ENCODE results near the gene HCK.
A peak's percentile ranks its signal among the peaks of the same experiment; 100 is the strongest.

Gene HCK

DNA sequence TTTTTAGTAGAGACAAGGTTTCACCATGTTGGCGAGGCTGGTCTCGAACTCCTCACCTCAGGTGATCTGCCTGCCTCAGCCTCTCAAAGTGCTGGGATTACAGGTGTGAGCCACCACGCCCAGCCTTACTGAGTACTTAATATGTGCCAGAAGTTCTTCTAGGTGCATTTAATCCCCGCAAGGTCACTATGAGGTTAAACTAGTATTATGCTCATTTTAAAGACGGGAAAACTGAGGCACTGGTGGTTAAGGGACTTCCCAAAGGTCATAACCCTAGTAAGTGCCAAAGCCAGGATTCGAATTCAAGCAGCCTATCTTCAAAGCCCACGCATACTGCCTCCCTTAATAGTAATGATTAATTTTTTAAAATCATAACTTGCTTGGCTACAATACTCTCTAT, 42.5 kb upstream of the HCK start:
- Histone ChIP-seq H3K36me3 (ENCODE audit: control insufficient read depth in 2 of 2, insufficient read depth in 1 of 2, low read length in 2 of 2) (no peaks in the 10 kb centered on the region), H3K27ac (ENCODE audit: extremely low read depth, low read depth, low read length) (no peak overlapping the region), H3K4me3 (ENCODE audit: low read depth, low read length) (no peak overlapping the region), H3K4me1 (ENCODE audit: control insufficient read depth, insufficient read depth, low read length) (peaks cover 8% of the 10 kb centered on the region), H3K9me3 (ENCODE audit: control insufficient read depth, insufficient read depth, low read depth, low read length) (no peaks in the 10 kb centered on the region)
- ChIA-PET POLR2A (no interaction called here), CTCF (no interaction called here)
- TF ChIP-seq ZNF561 (tag by site-specific recombination; IDR thresholded peaks at IDR 0.05; ENCODE audit: borderline replicate concordance) (no peak), YY2 (tag by site-specific recombination; IDR thresholded peaks at IDR 0.05) (no peak), ZNF529 (tag by site-specific recombination; IDR thresholded peaks at IDR 0.05; ENCODE audit: insufficient replicate concordance) (no peak), KLF9 (tag by site-specific recombination; IDR thresholded peaks at IDR 0.05; ENCODE audit: low read depth) (no peak), ZNF157 (tag by site-specific recombination; IDR thresholded peaks at IDR 0.05) (no peak), ZNF423 (tag by site-specific recombination; IDR thresholded peaks at IDR 0.05) (no peak), ZBTB17 (tag by site-specific recombination; IDR thresholded peaks at IDR 0.05) (no peak), ZNF785 (tag by site-specific recombination; IDR thresholded peaks at IDR 0.05) (no peak)

DNA sequence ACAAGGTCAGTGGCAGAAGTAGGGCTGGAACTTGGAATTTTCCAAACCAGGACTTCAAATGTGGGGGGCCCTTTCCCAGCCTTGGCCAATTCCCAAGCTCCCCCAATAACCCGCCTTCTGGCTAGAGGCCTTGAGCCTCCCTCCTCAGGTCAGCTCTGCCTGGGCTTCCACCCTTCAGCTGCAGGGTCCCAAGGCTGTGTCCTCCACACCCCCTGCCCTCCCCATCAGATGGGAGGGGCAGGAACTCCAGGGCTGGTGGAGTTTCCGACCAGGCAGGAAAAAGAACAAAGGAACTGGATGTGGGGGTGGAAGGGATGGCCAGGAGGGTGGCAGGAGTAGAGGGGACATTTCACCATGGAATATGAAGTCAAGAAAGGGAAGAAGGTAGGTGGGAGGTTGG, 41.9 kb upstream of the HCK start, which contains the start of gene CCM2L:
Gene CCM2L, plus strand, starts transcription at position 338 of the 400 bp plus-strand sequence. Its CDS starts 17 bp downstream, at position 355.
- H3K36me3 ChIP-seq (ENCODE audit: control insufficient read depth in 2 of 2, insufficient read depth in 1 of 2, low read length in 2 of 2): no peaks in the 10 kb centered on the region
- H3K9me3 ChIP-seq (ENCODE audit: control insufficient read depth, insufficient read depth, low read depth, low read length): no peaks in the 10 kb centered on the region
- no peak within 1 kb of the TSS for H3K27ac ChIP-seq (ENCODE audit: extremely low read depth, low read depth, low read length)
- TF ChIP-seq KLF10 (tag by site-specific recombination; IDR thresholded peaks at IDR 0.05): no peak
- TF ChIP-seq, protein P1, sequence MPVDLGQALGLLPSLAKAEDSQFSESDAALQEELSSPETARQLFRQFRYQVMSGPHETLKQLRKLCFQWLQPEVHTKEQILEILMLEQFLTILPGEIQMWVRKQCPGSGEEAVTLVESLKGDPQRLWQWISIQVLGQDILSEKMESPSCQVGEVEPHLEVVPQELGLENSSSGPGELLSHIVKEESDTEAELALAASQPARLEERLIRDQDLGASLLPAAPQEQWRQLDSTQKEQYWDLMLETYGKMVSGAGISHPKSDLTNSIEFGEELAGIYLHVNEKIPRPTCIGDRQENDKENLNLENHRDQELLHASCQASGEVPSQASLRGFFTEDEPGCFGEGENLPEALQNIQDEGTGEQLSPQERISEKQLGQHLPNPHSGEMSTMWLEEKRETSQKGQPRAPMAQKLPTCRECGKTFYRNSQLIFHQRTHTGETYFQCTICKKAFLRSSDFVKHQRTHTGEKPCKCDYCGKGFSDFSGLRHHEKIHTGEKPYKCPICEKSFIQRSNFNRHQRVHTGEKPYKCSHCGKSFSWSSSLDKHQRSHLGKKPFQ (tag by site-specific recombination; IDR thresholded peaks at IDR 0.05): no peak
- no peak for TF ChIP-seq ZNF792 (tag by site-specific recombination; IDR thresholded peaks at IDR 0.05)
- no peak for TF ChIP-seq ZFP3 (tag by site-specific recombination; IDR thresholded peaks at IDR 0.05; ENCODE audit: low read depth)
- no peak for TF ChIP-seq SALL2 (tag by site-specific recombination; IDR thresholded peaks at IDR 0.05; ENCODE audit: borderline replicate concordance)
- H3K4me3 ChIP-seq (ENCODE audit: low read depth, low read length): no peak within 1 kb of the TSS
- ChIA-PET CTCF (no interaction called here), POLR2A (no interaction called here)
- peaks cover 8% of the 10 kb centered on the region for H3K4me1 ChIP-seq (ENCODE audit: control insufficient read depth, insufficient read depth, low read length)

DNA sequence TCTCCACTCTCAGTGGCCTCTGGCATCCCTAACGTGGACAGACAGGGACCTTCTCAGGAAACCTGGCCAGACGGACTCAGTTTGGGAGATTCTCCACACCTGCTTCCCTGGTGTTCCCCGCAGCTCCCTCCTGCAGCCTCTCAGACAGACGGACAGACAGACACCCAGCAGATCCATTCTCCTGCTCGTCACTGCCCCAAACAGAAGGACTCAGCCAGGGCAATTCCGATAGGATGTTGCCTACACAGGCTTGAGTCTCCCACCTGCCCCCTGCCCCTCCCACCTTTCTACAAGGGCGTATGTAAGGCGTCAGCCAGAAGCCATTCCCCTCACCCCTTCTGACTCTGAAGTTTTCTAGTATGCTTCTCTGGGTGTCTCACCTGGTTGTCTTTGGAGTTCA, 41.4 kb upstream of the HCK start:
- no peak overlapping the region for H3K4me3 ChIP-seq (ENCODE audit: low read depth, low read length)
- ChIA-PET CTCF (no interaction called here), POLR2A (no interaction called here)
- H3K27ac ChIP-seq (ENCODE audit: extremely low read depth, low read depth, low read length): no peak overlapping the region
- TF ChIP-seq EGR2 (tag by site-specific recombination; IDR thresholded peaks at IDR 0.05; ENCODE audit: low read depth) (0 out of 2 replicates have a peak, but pooled peaks have one; percentile 30), ZNF350 (tag by site-specific recombination; IDR thresholded peaks at IDR 0.05) (no peak)
- peaks cover 8% of the 10 kb centered on the region for H3K4me1 ChIP-seq (ENCODE audit: control insufficient read depth, insufficient read depth, low read length)
- H3K9me3 ChIP-seq (ENCODE audit: control insufficient read depth, insufficient read depth, low read depth, low read length): no peaks in the 10 kb centered on the region
- no peaks in the 10 kb centered on the region for H3K36me3 ChIP-seq (ENCODE audit: control insufficient read depth in 2 of 2, insufficient read depth in 1 of 2, low read length in 2 of 2)

DNA sequence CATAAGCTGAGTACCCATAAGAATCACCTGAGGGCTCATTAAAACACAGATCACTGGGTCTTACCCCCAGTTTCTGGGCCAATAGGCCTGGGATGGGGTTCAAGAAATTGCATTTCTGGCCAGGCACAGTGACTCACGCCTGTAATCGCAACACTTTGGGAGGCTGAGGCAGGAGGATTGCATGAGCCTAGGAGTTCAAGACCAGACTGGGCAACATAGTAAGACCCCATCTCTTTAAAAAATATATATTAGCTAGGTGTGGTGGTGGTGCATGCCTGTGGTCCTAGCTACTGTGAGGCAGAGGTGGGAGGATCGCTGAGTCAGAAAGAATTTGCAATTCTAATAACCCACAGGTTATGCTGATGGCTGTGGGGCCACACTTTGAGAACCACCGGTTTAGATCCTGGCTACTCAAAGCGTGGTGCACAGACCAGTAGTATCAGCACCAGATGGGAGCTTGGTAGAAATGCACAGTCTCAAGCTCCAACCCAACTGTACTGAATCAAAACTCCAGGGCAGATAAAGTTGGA, 39.8 kb upstream of the HCK start:
- ChIA-PET POLR2A (interaction anchor here (1.4 kb wide), 1 partner anchor 60 kb away, joined by 4 read pairs; the partner anchor contains the start of gene PDRG1), CTCF (interaction anchor here (0.6 to 2.1 kb wide), 7 partner anchors 60 to 643 kb away, joined by 3 to 8 read pairs (median 3); partner anchors contain the start of gene PDRG1)
- peak; percentile 81 for TF ChIP-seq ZNF121 (tag by site-specific recombination; IDR thresholded peaks at IDR 0.05)
- no peak for TF ChIP-seq ZNF391 (tag by site-specific recombination; IDR thresholded peaks at IDR 0.05; ENCODE audit: borderline replicate concordance, low read depth)
- no peak for TF ChIP-seq ZNF146 (tag by site-specific recombination; IDR thresholded peaks at IDR 0.05)

More for the DNA sequence above, 39.8 kb upstream of the HCK start:
- peaks cover 8% of the 10 kb centered on the region for H3K4me1 ChIP-seq (ENCODE audit: control insufficient read depth, insufficient read depth, low read length)
- H3K27ac ChIP-seq (ENCODE audit: extremely low read depth, low read depth, low read length): no peak overlapping the region
- H3K9me3 ChIP-seq (ENCODE audit: control insufficient read depth, insufficient read depth, low read depth, low read length): no peaks in the 10 kb centered on the region
- no peak overlapping the region for H3K4me3 ChIP-seq (ENCODE audit: low read depth, low read length)
- H3K36me3 ChIP-seq (ENCODE audit: control insufficient read depth in 2 of 2, insufficient read depth in 1 of 2, low read length in 2 of 2): no peaks in the 10 kb centered on the region

All from HEK293 (cell line).